Embryonic facial prominence (tissue), 1 donor: Measurements from ENCODE around the gene ARL15.

ENCODE experiments used
- DNase-seq: peaks from one replicate; pipeline ENCODE4 v3.0.0-alpha.2; 2016; ENCODE audit errors: extremely low spot score

Gene ARL15

DNA sequence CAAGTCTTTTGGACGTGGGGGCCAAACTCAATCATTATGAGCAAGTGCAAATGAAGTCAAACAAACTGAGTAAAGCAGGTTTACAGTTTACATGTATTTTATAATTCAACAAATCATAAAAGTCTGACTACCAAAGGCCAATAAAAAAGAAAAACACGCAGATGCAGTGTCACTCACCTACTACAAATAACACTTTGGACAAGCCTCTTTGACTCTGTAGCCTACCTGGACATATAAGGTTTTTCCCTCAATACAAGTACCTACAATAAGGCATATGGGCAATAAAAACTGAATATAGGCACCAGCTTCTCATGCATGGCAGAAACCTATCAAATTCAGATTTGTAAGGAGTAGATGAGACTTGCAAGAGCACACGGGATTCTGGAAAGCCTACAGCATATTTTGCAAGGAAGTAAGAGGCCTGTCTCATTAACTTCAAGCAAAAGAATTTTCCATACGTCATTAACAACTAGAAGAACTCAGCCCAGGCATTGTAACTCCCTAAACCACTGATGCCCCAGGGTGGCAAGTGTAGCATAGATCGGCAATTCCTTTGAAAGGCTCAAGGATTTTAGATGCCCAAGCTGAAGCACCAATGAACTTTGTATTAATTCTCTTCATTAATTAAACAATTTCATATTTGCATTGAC, 21.7 kb downstream of the ARL15 start:
- no peak for DNase-seq

DNA sequence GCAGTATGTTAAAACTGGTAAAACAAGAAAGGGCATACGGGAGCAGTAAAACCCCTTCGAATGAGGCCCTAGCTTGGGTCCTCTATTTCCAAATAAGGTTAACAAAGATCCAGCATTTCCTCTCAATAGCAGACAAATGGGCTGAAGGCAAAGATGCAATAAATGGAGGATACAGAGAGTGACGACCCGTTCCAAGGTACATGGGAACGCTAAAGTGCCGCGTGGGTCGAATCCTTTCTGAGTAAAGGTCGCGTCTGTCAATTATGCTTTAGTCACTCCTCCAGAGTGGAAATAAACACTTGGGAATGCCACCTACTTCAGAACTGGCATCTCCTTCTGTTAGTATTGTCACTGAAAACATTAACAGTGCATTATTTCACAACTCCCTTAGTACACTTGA, 24.7 kb downstream of the ARL15 start:
- no peak for DNase-seq

DNA sequence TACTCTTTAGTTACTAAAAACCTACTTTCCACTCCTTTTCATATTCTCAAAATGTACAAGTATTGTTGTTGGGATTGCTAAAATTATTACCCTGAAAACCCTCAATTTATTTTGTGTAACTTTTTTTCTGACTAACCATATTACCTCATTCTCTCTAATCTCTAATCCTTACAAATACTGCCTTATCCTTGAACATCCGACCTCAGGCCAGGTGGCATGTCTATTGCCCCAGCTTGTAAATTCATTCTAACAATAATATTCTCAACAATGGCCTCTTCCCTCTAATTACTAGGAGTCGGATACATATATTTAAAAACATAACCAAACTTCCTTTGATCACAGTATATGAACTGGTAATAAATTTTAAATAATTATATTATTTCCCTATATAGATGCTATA, 25.8 kb downstream of the ARL15 start:
- DNase-seq: no peak

DNA sequence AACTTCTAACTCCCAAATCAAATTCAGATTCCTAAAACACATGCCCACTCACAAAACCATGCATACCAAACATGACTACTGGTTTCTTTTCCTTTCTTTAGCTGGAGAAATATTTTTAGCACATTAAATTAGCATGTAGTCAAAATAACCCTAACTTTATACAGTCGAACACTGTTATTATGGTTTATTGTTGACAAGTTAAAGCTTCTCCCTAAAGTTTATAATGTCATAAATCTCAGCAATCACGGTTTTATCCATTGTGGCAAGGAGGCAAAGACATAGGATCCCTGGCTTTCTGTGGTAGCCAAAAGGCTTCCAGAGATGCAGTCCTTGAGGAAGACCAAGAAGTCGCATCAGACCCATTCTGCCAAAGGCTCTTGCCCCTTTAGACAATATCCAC, 27.5 kb downstream of the ARL15 start:
- no peak for DNase-seq

DNA sequence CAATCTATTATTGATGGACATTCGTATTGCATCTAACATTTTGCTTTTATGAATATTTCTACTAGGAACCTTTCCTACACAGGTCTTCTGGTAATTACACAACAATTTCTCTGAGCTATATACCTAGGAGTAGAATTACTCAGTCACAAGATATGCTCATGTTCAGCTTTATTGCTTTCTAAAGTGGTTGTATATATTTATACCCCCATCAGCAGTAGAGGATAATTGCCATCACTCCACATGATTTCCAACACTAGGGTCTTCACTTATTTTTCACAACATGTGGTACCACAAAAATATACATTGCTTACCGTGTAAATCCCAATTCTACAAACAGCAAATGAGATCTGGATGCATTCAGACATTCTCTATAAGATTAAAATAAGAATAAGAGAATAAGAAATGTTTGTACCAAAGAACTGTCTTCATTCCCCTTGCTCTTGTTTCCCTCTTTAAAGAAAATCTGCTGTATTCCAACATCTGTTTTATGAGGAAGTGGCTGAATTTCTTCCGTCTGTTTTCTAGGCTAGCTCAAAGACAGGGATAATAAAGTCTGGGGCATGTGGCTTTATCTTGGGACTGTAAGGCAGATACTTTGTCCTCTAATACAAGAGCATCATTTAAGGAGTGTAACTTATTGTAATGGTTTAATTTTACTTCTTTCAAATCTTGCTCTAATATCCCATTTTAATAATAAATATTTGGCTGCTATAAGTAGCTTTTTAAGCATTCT, 28.2 kb downstream of the ARL15 start:
- no peak for DNase-seq

DNA sequence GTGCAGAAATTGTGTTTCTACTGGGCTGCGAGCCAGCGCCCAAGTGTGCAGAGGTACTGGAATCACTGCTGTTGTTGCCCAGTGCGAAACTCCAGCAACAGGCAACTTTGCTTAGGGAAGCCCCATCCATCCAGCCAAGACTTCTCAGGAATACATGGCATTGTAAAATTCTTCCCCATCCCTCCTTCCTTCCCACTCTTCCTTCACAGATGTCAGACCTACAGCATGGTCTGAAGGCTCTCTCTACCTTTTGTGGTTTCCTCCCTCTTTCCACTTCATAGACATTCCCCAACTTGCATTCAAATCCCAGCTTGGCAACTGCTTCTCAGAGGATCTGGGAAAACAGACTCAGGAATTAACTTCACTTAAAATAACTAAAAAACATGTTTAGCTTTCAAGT, 30.4 kb downstream of the ARL15 start:
- DNase-seq: no peak

DNA sequence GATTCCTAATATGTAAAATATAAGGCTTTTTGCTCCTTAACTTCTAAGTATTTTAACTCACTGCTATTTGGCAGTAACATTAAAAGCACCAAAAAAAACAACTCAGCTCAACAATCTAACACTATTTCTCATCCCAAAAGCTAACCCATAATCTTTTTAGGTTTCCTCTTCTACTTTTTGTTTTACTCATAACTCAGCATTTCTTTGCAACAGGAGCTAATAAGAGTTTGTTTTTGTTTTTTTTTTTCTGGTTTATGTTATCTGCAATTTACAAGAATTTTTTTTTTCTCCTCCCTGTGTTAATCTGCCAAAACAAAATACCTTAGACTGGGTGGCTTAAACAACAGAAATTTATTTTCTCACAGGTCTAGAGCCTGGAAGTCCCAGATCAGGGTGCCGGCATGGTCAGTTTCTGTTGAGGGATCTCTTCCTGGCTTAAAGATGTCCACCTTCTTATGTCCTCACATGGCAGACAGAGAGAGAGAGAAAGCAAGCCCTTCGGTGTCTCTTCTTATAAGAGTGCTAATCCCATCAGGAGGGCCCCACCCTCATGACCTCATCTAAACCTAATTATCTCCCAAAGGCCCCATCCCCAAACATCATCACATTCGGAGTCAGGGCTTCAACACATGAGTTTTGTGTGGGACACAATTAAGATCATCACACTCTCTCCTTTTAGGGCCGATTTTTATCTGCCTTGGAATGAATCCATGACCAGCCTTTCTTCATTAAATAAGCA, 31.2 kb downstream of the ARL15 start:
- no peak for DNase-seq

DNA sequence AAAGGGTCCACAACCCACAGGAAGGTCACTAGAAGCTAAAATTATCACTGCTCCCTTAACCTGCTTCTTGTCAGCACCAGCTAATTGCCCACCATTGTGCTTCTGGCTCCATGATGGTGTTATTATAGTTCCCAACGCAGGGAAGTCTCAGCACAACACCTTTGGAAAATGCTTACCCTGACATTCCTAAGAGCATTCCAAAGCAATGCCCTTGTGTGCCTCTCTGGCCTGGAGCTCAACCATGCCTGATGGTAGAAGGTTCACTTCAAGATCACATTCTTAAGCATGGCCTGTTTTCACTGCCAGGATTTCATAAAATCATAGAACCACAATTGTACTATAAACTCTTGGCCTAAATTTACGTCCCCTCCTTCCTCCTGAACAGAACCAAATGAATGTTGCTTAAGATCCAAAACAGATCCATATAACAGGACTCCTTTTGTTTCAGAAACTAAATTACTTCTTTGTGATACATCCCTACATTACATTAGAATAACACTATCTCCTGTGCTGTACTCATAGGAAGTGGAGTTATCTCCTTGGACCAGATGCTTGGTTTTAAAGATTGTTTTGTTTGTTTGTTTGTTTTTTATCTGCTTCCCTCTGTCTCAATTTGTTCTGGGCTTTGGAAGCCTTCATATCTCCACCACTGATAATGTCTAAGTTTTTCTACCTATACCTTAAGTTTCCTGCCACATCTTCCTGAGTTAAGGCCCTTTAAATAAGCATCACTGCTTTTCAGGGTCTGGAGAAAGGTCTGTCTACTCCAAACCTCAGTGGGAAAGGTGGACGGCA, 32.1 kb downstream of the ARL15 start:
- DNase-seq: no peak

DNA sequence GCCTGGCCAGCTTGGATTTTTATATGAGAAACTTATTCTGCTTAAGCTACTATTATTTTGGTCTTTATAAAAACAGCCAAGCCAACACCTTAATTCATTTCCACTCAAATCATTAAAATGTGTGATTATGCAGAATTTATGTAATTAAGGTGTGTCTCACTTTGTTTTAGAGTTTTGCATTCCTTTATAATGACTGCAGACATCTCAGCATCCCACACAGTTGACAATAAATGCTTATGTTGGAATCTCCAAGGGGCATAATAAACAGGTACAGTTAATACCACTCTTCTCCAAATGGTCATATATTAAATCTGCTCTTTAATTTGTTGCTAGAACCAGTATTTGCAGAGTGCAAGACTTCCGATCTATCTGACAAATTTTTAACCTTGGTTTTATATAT, 34.3 kb downstream of the ARL15 start:
- DNase-seq: no peak

DNA sequence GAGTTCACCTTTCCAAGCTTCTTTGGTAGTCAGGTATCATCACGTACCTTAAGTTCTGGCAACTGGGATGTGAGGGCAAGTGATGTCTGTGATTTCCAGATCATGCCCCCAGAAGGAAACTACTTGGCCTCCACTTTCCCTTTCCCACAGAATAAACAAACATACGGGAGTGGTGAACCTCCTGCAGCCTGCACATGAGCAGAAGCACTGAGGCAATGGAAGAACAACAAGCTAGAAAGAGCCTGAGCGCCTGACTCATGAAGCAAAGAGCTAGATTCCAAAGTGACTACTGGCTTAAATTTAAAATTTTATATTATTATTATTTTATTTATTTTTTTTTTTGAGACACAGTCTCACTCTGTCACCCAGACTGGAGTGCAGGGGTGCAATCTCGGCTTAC, 35.0 kb downstream of the ARL15 start:
- no peak for DNase-seq

DNA sequence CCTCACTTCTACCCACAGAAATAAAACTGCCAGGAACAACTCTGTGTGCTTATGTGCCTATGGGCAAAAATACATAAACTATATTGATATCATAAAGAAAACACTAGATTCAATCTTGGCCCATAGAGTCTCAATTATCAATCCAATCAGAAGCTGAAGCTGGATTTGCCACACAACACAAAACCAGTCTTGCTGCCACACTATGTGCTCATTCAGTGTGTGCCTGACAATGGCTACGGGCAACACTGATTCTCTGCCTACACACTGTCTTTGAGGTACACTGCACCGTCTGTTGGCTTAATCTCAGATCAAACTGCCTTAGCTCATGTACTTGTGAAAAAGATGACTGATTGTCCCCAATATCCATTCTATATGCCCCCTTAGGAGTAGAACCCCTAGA, 35.4 kb downstream of the ARL15 start:
- DNase-seq: no peak

DNA sequence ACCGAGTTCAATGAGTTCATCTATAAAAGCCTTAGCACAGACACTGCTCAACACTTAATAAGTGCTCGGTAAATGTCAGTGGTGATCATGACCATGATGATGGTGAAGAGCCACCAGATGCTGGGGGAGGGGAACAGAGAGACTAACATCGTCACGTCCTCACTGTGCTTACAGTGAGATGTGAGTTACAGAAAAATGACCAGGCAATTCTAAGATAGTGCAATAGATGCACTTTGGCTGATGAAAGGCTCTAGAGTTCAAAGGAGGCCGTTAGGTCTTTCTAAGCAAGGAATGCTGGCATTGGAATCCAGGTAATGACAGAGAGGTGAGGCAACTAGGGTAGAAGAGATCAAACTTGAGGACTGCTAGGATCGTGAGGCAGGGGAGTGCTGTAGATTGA, 36.7 kb downstream of the ARL15 start:
- no peak for DNase-seq

DNA sequence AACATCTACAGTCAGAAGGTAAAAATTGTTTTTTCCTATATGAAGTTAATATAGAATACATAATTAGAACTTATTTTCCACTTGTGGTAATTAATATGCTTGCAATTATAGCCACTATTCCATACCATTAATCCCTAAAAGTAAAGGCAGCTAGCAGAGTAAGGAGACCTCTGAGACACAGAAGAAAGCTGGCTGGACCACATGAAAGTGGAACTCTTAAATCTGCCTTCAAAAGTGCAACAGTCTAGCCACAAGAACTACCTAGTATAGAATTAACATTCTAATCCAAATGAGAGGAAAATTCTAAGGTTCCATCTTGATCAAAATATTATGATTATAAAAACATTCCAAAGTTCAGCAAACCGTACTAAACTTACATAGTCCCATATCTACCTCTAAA, 37.6 kb downstream of the ARL15 start:
- DNase-seq: no peak

DNA sequence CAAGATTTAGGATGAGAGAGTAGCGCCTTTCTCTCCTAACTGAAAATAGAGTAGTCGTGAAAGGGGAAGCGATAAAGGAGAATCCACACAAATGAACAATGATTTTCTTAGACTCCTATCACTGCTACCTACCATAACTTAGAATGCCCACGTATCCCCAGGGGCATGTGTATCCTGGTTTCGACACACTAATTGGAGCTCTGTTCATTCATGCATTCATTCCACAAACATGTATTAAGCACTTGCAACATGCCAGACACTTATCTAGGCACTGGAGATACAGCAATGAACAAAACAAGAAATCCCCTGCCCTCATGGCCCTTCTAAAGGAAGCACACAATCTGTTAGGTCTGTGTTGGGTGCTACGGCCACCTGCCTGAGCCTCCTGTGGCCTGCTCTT, 40.0 kb downstream of the ARL15 start:
- no peak for DNase-seq

DNA sequence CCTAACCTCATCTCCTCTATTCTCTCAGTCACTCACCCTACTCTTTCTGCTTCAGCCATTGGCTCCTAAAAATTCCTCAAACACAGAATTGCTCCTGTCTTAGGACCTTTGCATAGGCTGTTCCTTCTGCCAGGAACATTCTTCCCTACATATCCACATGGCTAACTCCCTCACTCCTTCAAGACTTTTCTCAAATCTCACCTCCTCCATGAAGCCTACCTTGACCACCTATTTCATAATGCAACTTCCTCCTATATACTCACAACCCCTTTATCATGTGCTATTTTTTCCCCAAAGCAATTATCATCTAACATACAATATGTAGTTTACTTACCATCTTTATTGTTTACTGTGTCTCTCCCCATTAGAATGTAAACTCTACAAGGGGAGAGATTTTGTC, 45.8 kb downstream of the ARL15 start:
- no peak for DNase-seq

DNA sequence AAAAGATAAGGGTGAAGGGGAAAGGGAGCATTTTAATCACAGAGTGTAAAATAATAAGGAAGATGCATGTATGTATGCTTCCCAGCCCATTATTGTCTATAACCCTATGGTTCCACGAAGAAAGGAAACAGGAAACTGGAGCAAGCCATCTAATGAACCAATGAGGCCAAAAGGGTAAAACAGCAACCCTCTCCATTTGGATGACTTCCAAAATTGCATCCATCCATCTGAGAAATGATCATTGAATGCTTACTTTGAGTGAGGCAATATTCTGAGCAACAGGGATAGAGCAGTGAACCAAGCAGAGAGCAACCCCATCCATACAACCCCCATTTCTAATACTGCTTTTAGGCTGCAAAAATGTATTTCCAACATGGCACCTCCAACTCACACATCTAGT, 46.9 kb downstream of the ARL15 start:
- no peak for DNase-seq

DNA sequence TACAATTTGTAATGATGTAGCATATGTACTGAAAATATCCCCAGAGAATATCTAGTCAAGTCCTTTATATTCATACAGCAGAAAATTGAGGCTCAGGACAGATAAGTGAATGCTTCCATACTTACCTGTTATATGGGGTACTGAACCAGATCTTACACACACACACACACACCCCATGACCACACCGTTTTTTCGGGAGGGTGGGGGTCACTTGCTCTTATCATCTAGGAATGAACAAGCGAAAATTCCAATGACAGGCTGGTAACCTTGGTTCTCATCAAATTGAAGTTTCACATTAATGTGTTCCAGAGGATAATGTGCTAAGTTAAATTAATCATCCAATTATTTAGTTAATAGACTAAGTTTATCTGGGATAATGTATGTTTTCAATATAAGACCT, 48.8 kb downstream of the ARL15 start:
- no peak for DNase-seq

DNA sequence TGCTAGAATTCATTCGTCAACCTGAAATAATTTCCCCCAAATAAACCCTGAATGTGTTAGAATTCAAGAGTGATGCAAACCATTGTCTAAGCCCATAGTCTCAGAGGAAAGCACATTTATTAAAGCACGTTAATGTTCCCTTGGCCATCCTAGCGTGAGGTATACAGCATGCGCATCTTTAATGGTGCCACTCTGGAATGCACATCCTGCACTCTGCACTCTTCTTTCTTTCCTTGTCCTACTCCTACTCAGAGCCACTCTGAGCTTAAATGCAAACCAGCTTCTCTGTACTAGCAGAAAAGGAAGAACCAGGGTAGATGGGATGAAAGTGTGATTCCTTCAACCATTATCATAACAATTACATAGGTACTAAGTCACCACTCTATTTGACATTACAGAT, 50.4 kb downstream of the ARL15 start:
- DNase-seq: no peak

DNA sequence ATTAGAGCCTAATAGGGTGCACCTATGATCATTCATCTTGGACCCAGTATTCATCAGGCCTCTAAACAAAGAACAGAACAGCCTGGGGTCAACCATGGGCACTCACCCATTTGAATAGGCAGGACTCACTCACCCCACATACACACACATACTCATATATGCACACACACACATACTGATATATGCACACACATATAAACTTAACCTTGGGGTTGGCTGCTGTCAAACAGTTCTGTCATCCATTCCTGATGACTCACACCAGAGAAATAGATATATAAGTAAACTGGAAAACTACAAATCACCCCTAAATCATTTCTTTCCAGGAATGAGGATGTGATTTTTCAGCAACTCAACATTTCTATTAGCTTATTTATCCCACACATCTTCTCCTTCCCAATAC, 51.3 kb downstream of the ARL15 start:
- DNase-seq: no peak

DNA sequence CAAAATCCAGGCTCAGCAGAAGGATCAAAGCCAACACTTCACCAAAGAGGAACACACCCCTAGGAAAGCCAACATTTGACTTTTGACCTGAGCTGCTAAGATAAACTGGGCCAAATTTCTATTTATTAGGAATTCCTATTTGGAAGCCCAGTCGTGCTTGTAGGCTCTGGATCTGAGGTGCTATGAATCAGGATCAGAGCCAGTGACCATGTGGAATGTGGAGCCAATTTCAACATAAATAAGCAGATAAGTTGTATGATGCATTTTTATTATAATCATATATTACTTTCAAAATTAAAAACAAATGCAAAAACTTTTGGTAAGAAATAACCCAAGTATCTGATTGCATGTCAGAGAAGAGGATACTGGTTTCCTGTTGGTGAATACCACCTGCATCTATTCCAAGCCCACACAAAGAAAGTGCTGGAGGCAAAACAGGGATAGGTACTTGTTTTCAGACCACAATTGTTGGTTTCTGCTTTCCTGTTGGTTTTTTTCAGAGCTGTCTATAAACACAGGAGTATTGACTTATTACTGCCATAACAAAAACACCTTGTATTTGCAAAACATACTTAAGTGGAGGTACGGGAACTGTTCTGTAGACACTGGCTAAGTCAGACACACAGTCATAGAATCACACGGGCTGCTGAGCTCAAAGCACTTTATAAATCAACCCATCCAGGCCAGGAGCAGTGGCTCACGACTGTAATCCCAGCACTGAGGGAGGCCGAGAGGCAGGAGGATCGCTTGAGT, 52.8 kb downstream of the ARL15 start:
- no peak for DNase-seq

DNA sequence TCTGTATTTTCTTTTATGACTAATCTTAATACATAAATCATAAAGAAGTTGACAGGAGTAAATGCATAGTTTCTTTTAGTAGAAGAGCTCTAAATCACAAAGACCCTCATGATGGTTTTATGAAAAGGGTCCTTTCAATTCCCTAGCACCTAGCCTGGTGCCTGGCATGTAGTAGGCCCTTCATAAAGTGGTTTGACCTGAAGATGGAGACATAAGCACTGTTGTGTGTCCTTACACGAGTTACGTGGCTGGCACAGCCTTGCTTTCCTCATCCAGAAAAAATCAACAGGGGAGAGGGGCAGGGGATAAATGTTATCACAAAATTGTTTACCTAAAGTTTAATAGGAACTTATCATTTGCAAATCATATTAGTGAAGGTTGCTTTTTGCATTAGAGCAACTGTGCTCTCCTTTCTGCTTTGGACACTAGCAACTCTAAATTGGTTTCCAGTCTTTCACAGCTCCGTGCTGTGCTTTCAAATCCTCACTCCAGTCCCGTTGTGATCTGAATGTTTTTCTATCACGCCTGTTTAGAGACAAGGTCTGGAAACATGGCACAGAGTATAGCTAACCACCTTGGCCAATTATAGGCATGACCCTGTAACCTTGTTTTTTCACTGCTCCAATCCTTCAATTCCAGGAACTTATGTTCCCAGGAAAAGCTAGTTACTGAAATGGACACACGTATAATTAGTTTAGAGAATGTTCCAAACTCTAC, 55.7 kb downstream of the ARL15 start:
- DNase-seq: no peak
